ENCODE results near the gene MB.

DNA sequence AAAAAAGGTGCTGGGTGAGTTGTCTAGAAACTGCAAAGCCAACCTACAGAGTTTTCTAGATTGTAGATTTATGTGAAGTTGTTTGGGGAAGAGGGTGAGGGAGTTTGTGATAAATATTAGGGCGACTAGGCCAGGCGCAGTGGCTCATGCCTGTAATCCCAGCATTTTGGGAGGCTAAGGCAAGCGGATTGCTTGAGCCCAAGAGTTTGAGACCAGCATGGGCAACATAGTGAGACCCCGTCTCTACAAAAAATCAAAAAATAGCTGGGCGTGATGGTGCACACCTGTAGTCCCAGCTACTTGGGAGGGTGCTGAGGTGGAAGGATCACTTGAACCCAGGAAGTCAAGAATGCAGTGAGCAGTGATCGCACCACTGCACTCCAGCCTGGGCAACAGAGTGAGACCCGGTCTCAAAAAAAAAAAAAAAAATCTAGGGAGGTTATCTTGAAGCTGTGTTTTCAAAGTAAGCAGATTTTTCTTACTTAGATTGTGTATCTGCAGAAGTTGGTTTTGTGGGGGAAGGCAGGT, 32.0 kb upstream of the MB start:
- TF ChIP-seq, protein P1, sequence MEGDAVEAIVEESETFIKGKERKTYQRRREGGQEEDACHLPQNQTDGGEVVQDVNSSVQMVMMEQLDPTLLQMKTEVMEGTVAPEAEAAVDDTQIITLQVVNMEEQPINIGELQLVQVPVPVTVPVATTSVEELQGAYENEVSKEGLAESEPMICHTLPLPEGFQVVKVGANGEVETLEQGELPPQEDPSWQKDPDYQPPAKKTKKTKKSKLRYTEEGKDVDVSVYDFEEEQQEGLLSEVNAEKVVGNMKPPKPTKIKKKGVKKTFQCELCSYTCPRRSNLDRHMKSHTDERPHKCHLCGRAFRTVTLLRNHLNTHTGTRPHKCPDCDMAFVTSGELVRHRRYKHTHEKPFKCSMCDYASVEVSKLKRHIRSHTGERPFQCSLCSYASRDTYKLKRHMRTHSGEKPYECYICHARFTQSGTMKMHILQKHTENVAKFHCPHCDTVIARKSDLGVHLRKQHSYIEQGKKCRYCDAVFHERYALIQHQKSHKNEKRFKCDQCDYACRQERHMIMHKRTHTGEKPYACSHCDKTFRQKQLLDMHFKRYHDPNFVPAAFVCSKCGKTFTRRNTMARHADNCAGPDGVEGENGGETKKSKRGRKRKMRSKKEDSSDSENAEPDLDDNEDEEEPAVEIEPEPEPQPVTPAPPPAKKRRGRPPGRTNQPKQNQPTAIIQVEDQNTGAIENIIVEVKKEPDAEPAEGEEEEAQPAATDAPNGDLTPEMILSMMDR (IDR thresholded peaks at IDR 0.05), result no peak
- no peak for TF ChIP-seq POLR2A (IDR thresholded peaks at IDR 0.05)

Data from lower leg skin (tissue), 3 donors.